Measurements from ENCODE around the gene SVIL.

Gene SVIL, protein sequence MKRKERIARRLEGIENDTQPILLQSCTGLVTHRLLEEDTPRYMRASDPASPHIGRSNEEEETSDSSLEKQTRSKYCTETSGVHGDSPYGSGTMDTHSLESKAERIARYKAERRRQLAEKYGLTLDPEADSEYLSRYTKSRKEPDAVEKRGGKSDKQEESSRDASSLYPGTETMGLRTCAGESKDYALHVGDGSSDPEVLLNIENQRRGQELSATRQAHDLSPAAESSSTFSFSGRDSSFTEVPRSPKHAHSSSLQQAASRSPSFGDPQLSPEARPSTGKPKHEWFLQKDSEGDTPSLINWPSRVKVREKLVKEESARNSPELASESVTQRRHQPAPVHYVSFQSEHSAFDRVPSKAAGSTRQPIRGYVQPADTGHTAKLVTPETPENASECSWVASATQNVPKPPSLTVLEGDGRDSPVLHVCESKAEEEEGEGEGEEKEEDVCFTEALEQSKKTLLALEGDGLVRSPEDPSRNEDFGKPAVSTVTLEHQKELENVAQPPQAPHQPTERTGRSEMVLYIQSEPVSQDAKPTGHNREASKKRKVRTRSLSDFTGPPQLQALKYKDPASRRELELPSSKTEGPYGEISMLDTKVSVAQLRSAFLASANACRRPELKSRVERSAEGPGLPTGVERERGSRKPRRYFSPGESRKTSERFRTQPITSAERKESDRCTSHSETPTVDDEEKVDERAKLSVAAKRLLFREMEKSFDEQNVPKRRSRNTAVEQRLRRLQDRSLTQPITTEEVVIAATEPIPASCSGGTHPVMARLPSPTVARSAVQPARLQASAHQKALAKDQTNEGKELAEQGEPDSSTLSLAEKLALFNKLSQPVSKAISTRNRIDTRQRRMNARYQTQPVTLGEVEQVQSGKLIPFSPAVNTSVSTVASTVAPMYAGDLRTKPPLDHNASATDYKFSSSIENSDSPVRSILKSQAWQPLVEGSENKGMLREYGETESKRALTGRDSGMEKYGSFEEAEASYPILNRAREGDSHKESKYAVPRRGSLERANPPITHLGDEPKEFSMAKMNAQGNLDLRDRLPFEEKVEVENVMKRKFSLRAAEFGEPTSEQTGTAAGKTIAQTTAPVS (N-terminal part only)

DNA sequence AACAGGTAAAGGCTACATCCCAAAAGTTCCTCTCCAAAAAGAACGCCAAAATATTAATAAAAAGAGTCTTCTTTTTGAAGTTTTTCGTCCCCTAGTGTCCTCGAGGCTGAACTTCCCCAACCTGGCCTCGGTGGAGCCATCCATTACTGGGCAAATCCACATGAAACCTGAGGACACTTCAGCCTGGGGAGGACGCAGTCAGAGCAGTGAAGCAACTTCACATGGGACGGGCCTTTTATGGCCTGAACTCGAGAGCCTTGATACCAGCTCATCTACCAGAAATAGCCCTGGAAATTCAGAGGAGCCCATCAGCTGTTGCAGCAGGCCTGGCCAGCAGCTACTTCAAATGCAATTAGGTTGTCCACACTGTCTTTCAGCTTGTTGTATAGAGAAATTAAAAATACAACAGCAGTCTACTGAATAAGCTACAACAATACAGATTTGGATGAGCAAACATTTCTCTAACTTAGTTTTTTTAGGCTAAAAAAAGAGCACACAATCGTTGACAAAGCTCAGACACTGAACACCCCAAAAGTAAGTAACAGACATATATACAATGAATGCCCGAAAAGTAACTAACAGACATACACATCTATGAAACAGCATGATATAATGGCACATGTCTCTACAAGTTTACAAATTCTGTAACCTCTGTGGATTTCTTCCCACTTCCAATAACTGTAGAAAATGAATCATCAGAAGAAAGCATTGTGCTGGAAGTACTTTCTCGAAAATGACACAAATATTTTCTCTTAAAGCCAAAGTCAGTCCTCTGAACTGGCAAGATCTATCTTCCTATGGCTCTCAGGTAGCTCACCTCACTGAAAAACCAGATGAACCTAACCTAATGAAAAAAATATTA, at the start of gene SVIL:
Gene SVIL (minus strand): TSS at position 208 of the 862 bp plus-strand sequence. CDS start 79,913 bp downstream, outside the sequence.
- DNase-seq = no peak

DNA sequence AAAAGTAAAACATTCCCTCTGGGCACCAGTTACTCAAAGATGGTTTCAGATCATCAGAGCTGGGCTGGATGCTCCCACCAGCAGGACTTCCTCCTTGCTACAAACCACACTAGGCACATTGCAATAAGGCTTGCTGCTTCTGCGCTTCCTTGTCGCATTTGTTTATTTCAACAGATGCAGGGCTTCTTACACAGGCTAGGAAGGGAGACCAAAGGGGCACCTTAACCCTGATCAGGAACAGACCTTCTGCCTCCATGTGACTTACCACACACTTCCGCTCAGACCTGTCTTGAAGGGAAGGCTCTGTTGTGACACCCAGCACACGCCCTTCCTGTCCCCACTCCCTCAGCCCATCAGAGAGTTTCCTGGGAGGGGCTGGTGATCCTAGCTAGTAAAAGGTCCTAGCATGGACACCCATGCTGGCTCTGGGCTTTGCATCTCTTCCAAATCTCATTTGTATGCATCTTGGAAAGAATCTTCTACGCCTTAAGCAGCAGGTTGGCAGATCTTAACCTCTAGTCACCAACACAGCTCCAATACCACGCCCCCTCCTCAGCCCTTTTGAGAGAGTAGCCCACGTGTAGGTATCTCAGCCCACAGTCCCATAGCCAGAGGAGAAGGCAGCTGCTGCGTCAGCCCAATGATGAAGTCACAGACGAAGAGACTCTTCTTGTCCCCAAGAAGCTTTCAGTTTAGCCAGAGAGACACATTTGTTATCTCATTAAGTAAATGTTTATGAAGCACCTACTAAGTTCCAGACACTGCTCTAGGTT, 47.1 kb upstream of the SVIL start:
- DNase-seq = peak; percentile 82

DNA sequence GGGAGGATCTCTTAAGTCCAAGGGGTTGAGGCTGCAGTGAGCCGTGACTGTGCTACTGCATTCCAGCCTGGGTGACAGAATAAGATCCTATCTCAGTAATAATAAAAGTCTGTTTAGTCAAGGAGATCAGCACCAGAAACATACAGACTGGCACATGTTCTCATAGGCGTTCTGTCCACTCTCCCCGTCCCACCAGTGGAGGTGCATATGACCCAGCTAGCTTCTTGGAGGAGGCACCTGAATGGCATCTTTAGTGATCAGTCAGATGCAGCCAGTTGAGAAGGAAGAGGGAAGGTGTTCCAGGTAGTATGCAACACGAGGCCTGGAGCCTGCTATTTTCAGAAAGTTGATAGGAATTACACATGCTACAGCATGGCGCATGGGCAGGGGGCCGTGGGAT, 45.3 kb upstream of the SVIL start:
- DNase-seq = no peak

DNA sequence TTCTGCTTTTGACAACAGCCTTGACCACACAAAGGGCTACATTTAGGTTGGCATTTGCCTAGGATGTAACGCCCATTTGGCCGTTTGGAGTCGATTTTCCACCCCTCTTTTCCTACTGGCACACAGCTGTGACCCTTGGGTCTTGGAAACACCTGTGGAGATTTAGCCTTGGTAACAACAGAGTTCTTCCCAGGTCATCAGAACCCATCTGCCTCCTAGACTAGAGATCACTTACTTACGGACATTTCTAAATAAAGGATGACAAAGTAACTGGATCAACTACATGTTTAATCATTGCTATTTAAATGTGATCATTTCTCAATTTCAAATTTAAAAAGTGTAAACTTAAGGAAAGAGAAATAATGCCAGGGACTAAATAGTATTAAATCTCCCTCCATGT, 42.0 kb upstream of the SVIL start:
- DNase-seq = no peak

DNA sequence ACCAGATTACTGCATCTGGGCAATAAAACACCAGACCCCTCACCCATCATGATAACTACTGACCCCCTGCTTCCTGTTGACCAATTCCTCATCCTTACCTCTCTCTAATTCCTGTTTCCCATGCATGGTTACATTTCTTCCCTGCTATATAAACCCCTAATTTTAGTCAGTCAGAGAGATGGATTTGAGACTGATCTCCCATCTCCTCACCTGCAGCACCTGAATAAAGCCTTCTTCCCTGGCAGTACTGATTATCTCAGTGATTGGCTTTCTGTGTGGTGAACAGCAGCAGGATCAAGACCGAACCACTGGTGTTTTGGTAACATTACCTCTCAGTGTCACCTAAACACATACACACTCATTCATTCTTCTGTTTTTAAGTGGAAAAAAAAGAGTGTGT, 41.2 kb upstream of the SVIL start:
- no peak for DNase-seq

DNA sequence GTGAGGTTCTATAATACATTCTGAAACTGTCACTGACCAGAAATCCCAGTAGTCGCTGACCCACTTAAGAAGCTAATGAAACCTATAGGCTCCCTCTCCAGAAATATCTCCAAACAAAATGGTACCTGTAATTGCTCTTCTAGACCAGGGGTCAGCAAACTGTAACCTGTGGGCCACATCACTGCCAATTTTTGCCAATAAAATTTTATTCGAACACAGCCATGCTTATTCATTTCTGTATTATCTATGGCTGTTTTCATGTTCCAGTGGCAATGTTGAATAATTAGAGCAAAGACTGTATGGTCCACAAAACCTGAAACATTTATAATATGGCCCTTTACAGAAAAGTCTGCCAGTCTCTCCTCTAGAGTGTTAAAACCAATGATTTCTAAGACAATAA, 37.2 kb upstream of the SVIL start:
- DNase-seq = no peak

DNA sequence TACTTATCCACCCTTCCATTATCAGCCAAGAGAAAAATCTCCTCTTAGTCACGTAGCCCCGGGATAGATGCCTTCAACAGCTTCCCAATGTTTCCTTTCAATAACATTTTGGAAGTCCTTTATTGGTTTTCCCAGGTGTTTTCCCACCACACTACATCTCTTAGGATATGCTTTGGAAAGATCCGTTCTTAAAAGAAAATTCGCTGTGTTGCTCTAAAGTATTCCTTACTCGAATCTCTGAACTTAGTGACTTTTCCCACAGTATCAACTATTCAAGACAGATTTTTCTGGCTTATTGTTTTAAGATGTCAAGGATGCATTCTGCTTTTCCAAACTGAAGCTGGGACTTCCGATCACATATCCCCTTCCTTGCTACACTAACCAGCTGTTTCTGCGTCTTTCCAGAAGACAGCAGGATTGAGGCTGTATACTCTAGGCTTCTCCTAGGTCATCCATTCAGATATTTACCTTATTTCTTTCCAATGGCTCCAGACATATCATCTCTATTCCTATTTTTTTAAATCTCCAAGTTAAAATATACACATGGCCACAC, 36.5 kb upstream of the SVIL start:
- no peak for DNase-seq

DNA sequence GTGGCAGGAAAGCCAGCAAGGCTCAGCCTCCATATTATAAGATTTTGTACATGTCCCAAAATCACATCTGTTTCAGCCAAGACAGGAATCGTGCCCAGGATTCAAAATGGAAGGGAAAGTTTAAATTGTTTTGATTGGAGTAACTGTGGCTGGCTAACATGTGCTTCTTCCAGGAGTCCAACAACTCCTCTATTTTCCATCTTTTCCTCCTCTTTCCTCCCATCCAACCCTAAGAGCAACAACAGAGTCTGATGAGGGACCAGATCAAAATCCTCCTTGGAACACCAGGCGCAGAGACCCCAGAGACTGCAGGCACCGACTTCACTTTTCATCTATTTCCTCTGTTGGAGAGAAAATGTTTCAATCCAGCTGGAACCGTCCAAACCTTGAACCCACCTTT, 36.0 kb upstream of the SVIL start:
- no peak for DNase-seq

DNA sequence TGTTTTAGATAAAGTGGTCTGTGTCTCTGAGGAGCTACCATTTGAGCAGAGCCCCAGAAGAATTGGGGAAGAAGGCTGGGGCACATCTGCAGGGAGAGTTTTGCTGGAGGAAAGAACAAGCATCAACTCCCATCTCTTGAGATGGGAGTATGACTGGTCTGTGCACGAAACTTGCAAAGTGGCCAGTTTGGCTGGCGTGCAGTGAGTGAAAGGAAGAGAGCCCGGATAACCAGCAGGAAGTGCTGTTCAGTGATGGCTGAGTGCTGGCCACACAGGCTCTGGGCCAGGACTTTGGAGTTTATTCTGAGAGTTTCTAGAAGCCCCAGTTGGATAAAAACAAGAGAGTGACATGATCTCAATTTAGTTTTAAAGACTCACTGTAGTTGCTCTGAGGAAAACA, 34.4 kb upstream of the SVIL start:
- DNase-seq = no peak

DNA sequence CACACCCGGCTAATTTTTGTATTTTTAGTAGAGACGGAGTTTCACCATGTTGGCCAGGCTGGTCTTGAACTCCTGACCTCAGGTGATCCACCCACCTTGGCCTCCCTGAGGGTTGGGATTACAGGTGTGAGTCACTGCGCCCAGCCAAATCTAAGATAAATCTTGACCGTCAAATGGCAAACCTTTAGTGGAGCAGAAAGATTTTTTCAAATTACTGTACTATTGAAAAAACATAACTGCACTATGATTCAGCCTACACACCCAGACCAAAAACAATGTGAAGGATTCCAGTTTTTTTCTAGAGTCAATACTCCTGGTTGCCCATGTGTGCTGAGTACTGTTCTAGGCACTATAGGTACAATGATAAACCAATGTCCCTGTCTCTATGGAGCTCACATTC, 33.9 kb upstream of the SVIL start:
- DNase-seq = no peak

DNA sequence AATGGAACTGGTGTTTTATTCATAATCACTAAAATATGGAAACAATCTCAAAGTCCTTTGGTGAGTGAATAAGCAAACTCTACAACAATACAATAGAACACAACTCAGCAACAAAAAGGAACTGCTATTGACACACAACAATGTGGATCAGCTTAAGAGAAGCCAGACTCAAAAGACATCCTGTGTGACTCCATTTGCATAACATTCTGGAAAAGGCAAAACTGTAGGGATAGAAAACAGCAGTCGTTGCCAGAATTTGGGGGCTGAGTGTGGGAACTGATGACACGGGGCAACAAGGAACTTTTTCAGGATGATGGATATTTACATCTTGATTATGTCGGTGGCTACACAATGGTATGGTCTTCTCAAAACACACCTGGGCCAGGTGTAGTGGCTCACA, 32.4 kb upstream of the SVIL start:
- no peak for DNase-seq

DNA sequence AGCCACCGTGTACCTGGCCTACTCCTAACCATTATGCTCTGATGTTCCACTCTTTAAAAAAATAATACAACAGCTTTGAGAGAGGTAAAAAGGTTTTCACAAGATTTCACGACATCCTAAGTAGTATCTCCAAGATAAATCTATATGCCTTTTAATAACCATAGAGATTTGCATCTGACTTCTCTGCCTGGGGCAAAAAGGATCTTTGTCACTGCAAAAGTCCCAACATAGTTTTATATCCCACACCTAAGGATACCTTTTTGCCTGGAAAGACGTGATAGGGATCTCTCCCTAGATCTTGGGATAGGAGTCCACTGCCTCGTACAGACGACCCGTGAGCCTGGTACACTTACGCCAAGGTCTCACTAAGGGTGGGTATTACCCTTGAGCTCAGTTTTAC, 31.4 kb upstream of the SVIL start:
- no peak for DNase-seq

DNA sequence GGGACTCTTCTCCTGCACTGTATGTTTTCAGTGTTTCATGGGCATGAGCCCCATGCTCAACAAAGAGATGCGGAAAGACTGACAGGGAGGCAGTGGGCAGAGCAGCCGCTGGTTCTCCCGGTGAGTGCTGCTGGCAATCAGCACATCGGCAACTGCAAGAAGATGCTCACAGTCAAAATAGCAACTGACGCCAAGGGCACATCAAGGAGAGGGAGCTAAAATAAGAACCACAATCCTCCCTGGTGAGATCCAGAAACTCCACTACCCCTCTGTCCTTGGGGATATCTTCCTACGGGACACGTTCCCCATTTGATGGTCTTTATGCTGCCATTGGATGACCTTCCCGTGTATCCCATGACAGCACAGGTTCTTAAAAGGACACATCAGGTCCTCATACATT, 28.9 kb upstream of the SVIL start:
- DNase-seq = no peak

DNA sequence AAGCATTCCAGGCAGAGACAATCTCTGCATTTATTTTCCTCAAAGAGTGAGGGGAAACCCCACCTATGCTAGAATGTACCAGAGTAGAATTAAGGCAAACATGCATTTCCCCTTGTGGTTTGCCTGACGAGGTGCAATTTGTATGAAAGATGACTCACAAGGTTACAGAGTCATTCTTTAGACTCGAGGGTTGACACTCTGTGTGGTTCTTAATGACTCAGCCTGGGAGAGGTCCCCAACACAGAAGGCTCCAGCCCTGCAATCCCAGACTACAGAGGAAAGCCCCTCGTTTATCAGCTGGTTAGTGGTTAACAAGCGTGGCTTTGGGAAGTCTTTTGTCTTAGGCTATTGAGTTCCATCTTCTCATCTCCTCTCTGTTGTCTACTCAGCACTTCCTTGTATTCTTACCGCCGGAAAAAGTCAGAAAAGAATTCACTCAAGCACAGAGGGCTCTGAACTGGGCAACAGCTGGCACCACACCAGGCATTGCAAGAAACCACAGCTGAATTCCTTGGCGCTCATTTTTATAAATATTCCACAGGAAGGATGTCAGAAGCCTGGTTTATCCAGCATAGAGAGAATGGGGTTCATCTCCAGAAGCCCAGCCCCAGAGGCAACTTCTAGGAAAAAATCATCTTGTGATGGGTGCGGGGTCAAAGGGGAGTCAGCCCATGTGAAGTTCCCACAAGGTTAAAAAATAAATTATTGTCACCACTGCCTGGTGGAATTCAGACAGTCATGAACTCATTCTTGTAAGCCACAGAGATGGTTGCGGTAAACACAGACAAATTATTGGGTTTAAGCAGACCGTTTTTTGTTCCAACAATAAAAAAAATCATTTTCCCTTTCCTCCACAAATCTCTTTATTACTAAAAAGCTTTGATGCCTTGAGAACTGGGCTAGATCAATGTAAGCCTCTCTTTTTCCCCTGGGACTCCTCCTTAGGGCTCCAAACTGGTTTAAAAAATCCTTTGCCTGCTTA, 24.5 kb upstream of the SVIL start:
- DNase-seq = peak; percentile 83

DNA sequence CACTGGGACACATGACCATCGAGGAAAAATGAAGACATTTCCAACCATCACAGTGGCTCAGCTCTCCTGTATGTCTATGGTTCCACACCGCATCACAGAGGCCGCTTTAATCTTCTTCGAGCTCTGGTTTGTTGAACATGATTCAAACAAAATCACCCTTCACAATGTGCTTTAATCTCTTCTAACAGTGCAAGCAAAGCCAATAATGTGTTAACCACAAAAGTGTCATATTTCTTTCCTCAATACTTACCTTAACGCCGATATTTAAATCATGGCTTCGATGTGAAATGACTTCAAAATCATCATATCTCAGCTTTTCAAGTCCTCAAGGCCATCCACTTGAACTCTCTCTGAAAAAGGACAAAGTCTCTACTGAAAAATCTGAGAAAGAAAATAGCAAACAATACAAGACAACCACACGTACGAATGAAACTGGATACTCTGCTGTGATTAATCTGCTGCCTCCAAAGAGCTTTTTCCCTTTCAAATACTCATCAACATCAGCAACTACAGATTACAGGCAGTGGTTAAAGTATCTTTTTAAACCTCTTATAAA, 23.0 kb upstream of the SVIL start:
- DNase-seq = peak; percentile 43

DNA sequence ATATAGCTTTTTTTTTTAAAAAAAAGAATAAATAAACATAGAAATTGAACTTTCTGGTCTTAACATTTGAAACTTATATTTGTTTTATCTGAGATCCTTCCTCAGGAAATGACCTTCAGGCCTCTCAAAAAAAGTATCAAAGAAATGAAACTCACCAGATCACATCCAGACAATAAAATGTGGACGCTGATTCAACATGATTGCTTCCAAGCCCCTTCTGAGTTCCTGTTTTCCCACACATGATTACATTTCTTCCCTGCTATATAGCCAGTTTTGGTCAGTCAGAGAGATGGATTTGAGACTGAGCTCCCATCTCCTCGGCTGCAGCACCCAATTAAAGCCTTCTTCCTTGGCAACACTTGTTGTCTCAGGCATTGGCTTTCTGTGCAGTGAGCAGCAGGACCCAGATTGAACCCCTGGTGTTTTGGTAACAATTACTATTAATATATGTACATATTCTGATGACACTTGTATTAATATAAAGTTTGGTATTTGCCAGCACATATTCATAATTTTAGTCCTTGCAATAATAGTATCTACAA, 21.8 kb upstream of the SVIL start:
- no peak for DNase-seq

DNA sequence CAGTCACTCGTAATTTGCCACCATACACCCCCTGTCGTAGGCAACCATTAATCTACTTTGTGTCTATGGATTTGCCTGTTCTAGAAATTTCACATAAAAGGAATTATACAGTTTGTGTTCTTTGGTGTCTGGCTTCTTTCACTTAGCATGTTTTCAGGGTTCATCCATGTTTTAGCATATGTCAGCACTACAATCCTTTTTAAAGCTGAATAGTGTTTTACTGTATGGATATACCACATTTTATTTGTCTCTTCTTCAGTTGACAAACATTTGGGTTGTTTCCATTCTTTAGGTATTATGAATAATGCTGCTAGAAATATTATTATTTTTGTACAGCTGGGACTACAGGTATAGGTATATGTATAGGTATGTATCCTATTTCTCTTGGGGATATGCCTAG, 17.4 kb upstream of the SVIL start:
- no peak for DNase-seq

DNA sequence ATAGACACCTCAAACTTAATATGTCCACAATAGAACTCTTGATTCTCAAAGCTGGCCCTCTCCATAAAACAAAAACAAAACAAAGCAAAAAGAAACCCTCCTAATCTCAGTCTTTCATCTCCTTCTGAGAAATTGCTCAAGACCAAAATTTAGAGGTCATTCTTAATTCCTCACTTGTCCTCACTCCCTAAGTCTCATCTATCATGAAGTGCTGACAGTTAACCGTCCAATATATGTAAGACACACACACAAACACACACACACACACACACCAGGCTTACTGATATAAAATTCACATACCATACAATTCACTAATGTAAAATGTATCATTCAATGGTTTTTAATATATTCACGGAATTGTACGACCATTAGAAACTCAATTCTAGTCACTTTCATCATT, 17.0 kb upstream of the SVIL start:
- no peak for DNase-seq

DNA sequence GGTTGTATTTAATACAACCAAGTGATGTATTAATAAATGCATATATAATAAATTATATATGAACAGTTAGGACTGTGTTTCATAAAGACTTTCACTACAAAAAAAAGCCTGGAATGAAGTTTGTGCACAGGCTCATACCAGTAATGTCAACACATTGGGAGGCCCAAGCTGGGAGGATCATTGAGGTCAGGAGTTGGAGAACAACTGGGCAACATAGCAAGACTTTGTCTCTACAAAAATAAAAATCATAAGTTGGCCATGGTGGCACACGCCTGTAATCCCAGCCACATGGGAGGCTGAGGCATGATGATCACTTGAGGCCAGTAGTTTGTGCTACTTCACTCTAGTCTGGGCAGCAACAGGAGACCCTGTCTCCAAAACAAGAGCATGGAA, 15.8 kb upstream of the SVIL start:
- no peak for DNase-seq

Measured in CD4-positive, alpha-beta T cell treated with Interleukin-21 for 1 hour (primary cell).